ENCODE results near the gene PCTP.

DNA sequence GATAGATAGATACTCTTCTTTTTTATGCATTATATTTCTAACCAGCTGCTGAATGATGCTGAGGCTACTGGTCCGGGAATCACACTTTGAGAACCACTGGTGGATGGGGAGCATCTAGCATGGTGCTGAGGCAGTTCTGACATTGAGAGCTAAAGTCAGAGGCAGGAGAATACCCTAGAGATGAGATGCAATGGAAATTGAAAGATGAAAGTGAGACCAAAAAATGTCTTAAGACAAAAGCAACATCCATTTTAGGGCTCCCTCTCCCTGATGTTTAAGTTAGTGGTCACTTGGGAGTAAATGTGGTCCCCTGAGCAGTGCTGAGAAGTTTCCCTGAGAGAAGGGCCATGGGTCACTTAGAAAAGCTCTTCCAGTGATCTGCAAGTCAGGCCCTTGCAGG lies 6.8 kb downstream of the PCTP start:
- TF ChIP-seq, protein P1, sequence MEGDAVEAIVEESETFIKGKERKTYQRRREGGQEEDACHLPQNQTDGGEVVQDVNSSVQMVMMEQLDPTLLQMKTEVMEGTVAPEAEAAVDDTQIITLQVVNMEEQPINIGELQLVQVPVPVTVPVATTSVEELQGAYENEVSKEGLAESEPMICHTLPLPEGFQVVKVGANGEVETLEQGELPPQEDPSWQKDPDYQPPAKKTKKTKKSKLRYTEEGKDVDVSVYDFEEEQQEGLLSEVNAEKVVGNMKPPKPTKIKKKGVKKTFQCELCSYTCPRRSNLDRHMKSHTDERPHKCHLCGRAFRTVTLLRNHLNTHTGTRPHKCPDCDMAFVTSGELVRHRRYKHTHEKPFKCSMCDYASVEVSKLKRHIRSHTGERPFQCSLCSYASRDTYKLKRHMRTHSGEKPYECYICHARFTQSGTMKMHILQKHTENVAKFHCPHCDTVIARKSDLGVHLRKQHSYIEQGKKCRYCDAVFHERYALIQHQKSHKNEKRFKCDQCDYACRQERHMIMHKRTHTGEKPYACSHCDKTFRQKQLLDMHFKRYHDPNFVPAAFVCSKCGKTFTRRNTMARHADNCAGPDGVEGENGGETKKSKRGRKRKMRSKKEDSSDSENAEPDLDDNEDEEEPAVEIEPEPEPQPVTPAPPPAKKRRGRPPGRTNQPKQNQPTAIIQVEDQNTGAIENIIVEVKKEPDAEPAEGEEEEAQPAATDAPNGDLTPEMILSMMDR (IDR thresholded peaks at IDR 0.05) = no peak
- no peak for TF ChIP-seq POLR2A (IDR thresholded peaks at IDR 0.05)
